Stimulated activated CD4-positive, alpha-beta T cell treated with anti-CD3 and anti-CD28 coated beads, Interleukin-15, amount 100 ng/mL, for 24 hours (primary cell): Measurements from ENCODE around the gene FOXA3.
"Not testable (repeated sequence)": the region's sequence is repeated elsewhere in the genome, so short reads cannot be mapped to it uniquely, and the experiment has no call there.

Experiments used
- DNase-seq: peaks from one replicate; pipeline ENCODE4 v3.0.0-alpha.2; 2020

Gene FOXA3

DNA sequence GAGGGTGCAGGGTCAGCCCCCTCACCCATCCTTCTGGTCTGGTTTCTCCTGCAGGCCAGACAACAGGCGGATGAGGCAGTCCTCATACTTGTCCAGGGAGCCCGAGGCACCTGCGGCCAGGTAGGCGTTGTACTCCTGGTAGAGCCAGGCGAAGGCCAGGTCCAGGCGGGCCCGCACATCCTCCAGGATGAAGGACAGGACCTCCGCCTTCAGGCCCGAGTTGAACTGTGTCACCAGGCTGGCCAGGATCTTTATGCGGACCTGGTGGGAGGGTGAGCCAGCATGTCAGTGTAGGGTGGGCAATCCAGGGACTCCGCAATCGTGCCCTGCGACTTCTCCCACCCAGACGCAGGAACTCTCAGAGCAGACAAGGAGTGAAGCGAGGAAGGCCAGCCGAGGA lies 35.2 kb upstream of the FOXA3 start:
- no peak for DNase-seq

DNA sequence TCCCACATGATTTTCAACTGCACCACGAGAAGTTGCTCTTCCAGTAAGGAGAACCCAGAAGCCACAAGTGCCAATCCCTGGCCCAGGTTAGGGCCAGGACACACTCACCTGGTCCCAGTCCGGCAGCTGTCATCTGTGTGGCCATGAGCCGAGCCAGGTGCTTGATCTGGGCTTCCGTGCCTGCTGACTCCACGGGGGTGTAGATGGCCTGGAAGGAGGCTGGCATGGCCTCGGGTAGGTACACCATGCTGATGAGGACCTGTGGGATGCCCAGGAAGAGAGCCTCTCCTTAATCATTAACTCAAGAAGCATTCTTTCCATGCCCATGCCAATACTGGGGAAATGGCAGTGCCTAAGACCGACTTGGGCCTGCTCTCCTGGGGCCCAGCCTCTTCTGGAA lies 29.2 kb upstream of the FOXA3 start:
- DNase-seq: no peak

DNA sequence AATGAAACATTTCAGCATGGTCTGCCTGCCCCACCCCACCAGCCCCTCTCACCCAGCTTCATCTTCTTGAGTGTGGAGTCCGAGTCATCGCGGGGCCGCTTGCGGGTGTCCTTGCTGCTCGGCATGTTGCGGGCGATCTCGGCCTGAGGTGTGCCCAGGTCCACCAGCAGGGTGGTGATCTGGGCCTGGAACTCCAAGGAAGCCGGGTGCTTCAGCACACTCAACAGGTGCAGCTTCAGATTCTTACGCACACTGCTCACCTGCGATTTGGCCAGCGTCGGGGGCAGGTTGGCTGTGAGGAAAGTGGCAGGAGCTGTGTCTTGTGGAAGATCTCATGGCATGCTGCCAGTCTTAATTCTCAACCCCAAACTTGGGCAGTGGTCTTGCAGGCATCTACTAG lies 21.9 kb upstream of the FOXA3 start:
- DNase-seq: no peak

DNA sequence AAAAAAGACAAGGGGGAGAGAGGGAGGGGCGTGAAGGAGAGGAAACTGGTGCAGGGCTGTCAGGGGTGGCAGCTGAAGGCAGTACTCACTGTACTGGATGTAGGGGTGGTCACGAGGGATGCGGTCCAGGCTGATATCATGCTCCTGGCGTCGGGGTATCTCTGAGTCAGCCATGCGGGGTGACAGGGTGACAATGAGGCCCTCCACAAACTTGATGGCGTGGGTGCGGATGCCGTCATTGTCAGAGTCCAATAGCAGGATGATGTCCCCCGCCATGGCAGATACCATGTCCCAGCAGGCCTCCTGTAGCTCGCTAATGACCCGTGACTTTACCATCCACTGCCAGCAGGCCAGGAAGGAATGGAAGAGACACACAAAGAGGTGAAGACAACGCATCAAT lies 16.5 kb upstream of the FOXA3 start:
- DNase-seq: no peak

DNA sequence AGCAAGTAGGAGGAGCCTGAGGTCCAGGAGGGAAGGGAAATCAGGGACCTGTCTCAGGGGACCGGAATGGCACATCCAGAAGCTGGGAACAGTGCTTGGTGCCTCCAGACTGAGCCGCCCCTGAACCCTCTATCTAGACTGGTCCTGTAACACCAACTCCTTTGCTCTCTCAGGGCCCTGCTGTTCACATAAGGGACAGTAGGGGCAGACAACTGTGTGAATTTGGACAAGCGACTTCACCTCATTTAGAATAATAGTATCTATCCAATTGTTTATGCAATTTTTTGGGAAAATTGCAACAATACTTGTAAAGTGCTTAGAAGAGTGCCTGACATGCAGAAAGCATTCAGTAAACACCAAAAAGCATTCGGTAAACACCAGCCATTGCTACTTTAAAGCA lies 15.2 kb upstream of the FOXA3 start:
- DNase-seq: no peak

DNA sequence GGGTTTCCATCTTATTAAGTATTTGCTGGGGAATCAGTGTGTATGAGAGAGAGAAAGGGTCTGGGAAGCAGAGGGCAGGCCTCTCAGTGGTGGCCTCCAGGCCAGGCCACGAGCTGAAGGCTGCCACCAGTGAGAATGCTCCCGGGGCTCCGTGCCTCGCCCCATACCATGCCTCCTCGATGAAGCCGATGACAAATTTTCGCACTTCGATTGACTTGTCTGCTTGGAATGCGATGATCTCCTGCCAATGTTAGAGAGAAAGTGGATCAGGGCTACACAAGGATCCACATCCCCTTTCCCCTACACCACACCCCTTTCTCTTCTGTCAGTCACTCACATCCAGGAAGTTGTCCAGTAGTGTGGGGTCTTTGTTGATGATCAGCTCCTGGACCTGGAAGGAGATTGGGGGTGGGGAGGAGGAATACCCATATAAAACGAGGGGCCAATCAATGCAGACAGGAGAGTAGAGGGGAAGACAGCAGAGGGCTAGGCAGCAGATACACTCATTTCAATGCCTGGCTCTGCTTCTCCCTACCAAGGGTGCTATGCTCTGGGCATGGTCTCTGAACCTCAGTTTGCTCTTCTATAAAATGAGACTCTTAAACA lies 11.9 kb upstream of the FOXA3 start:
- DNase-seq: no peak

DNA sequence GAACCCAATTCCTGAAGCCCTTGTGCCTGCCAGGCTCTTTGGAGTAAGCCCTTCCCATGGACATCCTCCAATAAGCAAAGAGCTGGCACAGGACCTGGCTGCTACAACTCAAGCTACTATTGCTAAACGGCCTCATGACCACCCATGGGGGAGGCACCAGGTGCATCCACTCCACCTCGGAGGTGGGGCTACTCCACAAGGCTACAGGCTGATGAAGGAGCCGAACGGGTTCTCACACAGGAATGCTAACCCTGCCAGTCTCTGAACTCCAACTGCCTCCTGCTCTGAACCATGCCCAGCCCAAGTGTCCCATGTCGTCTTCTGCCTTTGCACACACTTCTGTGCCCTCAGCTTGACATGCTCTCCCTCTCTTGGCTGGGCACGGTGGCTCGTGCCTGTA lies 11.1 kb upstream of the FOXA3 start:
- DNase-seq: no peak

DNA sequence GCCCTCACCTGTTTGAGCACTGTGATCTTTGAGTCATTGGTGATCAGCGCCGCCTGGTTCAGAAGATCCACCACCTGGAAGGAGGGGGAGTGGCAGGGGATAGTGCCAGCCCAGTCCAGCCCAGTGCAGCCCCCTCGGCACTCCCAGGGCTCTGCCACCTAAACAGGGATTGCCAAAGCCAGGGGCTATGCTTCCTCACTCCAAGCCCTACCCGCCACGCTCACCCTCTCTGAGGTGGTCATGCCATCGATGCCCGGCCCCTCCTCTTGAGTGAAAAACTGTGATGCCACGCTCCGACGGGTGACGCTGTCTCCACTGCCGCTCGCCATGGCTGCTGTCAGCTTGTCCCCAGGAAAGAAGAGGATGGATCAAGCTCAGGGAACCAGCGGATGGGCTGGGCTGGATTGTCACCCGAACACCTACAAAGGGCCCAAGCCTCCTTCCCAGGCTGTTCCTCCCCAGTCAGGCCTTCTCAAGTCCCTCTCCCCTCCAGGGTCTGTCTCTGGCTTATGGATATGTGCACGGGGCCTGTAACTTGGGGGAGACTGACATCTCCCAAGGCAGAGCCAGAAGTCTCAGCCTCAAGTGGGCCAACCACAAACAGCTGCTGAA lies 9.9 kb upstream of the FOXA3 start:
- no peak for DNase-seq

DNA sequence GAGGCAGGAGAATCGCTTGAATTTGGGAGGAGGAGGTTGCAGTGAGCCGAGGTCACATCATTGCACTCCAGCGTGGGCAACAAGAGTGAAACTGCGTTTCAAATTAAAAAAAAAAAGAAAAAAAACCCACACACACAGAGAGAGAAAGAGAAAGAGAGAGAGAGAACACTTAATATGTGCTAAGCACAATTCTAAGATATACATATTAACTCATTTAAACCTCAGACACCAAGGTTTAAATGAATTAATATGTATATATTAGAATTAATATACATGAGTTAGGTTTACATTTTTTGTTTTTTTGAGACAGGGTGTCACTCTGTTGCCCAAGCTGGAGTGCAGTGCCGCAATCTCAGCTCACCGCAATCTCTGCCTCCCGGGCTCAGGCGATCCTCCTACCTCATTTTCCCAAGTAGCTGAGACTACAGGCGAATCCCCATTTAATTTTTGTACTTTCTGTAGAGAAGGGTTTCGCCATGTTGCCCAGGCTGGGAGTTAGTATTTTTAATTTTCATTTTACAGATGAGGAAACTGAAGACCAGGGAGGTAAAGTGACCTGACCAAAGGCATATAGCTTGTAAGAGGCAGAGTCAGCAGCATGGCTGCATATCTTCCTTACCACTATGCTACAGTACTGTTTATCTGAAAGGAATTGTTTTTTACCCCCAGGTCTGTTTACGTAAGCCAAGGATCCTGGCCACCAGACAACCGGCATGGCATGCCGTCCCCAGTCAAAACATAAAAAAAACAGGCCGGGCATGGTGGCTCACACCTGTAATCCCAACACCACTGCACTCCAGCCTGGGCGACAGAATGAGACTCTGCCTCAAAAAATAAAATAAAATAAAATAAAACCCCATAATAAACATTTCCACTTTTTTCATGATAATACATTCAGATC lies 3.5 kb upstream of the FOXA3 start:
- DNase-seq: no peak

DNA sequence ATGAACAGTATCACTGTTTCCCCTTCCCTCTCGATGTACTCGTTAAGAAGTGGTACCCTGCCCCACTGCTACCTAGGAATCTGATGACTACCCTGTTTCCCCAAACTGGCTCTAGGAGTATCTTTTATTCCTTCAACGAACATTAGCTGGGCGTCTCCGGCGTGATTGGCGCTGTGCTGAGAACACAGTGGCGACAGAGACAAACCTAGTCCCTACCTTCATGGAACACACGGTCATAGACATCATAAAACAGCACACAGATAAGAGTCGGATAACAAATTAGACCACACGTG lies 1.9 kb upstream of the FOXA3 start:
- no peak for DNase-seq

DNA sequence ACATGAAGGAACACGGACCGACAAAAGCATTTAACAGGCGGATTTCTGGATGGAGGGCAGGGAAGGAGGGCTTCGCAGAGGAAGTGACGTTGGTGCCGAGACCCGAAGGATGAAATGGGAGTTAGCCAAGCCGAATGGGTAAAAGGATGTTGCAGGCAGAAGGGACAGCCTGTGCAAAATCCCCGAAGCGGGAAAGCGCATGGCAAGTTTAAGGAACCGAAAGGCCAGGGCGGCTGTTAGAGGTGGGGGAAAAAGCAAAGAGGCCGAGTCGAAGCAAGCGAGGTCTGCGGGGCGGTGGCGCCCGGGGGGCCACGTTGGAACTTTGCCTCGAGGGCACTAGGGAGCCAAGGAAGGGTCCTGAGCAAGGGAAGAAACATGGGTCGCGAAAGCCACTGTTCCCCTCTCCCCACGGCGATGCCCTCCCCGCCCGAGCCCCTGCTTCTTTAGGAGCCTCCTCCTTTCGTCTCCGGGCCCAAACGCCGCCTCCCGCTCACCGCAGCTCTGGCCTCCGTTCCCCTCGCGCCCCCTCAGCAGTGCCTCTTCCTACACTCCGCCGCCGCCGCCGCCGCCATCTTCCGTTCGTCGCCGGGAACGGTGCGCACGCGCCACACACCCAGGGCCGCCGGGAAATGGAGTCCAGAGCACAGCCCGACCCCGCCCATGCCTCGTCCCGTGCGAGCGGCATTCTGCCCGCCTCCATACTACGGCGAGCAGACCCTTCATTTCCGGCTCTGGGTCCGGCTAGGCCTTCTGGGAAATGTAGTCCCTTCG lies 1.4 kb upstream of the FOXA3 start, which contains the start of gene SYMPK:
SYMPK (minus strand) TSS at position 584 of the 771 bp plus-strand sequence. CDS start 8,652 bp downstream, outside the sequence.
- DNase-seq: peak; percentile 100

DNA sequence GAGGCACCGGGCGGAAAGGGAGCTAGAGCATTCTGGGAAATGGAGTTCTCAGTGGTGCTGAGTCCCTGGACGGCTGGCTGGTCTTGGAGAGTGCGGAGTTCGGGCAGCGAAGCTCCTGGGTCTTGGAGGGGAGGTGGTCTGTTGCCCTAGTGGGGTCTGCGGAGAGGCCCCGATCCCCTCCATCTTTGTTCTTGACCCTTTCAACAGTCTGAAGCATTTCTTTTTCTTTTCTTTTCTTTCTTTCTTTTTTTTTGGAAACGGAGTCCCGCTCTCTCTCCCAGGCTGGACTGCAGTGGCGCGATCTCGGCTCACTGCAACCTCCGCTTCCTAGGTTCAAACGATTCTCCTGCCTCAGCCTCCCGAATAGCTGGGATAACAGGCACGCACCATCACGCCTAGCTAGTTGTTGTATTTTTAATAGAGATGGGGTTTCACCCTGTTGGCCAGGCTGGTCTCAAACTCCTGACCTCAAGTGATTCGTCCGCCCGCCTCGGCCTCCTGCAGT lies 739 bp upstream of the FOXA3 start:
- DNase-seq: no peak

DNA sequence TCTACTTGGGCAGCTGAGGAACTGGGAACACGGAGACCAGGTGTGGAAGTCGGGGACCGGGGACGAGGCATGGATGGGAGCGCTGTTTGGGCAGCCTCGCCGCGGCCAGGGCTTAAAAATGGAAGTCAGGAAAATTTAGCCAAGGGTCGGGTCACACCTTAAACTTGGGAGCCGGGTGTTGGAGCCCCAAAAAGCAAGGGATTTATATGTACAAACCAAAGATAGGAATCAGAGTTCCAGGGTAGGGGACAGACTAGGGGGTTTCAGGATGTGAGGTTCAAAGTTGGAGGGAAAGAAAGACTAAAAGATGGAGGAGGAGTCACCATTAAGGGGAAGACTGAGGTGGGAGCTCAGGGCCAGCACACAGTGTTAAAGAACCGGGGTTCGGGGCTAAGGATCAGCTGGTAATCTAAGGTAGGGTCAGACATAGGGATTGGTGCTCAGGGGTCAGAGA lies 530 bp downstream of the FOXA3 start:
- no peak for DNase-seq

DNA sequence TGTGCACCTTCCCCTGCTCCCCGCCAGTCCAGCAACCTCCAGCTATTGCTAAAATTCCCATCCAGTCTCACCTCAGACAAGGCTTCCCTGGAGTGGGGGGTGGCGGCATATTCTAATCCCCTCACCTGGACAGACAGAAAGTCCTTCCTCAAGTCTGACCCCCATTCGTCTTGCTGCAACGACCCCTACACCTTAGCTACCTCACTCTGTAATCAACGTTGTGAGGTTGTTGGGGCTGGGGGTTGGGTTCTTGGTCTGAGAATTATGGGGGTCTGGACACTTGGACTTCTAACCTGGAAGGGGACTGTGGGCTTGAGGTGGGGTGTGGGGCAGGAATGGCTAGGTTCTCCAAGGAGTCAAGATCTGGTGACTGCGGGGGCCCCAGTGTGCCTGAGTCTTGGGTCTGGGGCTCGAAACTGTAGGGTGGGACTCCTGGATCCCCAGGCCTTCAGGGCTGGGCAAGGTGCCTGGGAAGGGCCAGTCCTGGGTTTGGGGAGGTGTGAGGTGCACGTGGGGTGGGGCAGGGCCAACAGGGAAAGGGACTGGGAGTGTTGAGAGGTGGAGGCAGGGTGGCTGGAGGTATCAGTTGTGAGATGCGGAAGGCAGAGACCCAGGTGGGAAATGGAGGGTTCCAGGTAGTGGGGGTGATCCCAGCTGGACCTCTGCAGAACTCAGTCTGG lies 1.3 kb downstream of the FOXA3 start:
- DNase-seq: no peak

DNA sequence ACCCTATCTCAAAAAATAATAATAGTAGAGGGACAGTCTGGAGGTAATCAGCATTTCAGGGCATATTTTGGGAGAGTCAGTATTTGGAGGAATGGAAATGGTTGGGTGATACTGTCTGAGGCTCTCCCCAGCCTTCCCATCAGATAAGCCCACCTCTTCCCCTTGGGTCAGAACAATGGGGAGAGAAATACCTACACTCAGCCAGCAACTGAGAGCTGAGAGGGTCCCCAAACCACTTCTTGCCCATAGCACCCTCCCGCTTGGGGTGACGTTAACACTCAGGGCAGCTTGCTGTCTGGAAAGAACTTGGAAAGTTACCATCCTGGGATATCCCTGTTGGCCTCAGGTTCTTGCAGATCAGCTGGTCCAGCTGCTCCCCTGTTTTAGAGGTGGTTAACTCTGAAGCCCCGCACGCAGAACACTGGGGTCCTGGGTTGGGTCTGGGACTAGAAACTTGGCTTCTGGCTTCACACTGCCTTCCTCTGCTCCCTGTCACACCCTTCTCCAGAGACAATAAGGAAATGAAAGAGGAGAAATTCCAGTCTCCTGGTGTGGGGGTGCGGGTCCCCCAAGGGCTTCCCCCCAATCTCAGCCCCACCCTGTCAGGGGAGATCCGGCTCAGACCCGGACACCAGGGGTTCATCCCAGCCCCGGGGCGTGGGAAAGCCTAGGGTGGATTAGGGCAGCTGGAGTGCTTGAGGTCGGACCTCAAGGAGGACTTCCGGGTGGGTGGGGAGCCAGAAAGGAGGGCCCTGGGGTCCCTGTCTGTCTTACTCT lies 2.5 kb downstream of the FOXA3 start:
- DNase-seq: no peak

DNA sequence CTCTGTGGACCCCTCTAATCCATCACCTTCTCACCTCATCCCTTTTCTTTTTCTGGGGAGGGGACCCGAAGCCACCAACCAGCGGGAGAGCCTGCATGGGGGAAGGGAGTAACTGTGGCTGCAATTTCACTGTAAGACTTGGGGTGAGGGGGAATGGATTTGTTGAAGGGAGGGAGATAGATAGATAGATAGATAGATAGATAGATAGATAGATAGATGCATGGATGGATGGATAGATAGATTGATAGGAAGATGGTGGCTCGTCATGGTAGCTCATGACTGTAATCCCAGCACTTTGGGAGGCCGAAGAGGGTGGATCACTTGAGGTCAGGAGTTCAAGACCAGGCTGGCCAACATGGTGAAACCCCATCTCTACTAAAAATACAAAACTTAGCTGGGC lies 3.1 kb downstream of the FOXA3 start:
- not testable (repeated sequence) for DNase-seq

DNA sequence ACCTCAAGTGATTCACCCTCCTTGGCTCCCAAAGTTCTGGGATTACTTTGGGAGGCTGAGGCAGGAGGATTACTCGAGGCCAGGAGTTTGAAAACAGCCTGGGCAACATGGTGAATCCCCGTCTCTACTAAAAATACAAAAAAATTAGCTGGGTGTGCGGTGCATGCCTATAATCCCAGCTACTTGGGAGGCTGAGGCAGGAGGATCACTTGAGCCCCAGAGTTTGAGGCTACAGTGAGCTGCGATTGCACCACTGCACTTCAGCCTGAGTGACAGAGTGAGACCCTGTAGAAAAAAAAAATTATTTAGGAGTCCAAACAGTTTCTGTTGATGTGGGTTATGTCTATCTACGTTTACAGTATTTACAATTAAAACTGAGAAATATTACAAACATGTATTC lies 6.7 kb downstream of the FOXA3 start:
- no peak for DNase-seq

DNA sequence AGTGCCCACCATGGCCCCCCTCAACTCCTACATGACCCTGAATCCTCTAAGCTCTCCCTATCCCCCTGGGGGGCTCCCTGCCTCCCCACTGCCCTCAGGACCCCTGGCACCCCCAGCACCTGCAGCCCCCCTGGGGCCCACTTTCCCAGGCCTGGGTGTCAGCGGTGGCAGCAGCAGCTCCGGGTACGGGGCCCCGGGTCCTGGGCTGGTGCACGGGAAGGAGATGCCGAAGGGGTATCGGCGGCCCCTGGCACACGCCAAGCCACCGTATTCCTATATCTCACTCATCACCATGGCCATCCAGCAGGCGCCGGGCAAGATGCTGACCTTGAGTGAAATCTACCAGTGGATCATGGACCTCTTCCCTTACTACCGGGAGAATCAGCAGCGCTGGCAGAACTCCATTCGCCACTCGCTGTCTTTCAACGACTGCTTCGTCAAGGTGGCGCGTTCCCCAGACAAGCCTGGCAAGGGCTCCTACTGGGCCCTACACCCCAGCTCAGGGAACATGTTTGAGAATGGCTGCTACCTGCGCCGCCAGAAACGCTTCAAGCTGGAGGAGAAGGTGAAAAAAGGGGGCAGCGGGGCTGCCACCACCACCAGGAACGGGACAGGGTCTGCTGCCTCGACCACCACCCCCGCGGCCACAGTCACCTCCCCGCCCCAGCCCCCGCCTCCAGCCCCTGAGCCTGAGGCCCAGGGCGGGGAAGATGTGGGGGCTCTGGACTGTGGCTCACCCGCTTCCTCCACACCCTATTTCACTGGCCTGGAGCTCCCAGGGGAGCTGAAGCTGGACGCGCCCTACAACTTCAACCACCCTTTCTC lies 8.2 kb downstream of the FOXA3 start:
- DNase-seq: no peak

DNA sequence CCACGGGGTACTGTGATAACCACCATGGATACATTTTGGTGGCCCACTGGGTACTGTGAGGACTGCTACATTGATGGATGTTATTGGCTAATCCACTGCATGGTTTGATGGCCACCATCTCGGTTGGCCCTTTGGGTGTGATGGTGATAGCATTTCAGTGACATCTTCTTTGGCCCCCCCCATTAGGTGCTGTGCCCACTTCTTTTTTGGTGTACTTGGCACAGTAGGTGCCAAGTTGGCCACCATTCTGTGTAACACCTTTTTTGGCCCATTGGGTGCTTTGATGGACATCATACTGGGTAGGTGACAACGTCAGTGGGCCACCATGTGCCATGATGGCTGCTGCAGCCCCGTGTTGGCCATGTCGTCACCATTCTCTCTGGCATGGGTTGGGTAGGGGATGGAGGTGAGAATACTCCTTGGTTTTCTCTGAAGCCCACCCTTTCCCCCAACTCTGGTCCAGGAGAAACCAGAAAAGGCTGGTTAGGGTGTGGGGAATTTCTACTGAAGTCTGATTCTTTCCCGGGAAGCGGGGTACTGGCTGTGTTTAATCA lies 9.2 kb downstream of the FOXA3 start:
- DNase-seq: no peak

DNA sequence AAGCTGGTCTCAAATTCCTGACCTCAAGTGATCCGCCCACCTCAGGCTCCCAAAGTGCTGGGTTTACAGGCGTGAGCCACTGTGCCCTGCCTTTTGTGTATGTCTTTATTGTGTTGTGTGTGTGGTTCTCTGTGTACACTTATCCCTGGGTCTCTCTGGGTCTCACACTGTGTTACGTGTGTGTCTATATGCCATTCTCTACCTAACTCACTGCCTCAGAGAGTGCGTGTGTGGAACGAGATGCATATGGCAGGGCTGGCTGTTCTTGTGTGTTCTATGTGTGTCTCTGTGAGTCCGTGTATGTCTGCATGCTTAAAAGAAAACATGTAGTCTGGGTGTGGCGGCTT lies 10.5 kb downstream of the FOXA3 start:
- no peak for DNase-seq

DNA sequence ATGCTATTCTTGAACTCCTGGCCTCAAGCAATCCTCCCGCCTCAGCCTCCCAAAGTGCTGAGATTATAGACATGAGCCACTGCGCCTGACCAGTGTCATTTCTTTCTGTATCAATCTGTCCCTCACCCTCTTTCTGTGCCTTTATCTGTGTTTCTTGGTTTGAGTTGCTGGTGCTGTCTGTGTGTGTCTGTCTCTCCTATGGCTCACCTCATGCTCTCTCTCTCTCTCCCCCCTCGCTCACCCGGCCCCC lies 12.0 kb downstream of the FOXA3 start:
- DNase-seq: no peak
